Measurements from ENCODE around the gene MLLT6.

DNA sequence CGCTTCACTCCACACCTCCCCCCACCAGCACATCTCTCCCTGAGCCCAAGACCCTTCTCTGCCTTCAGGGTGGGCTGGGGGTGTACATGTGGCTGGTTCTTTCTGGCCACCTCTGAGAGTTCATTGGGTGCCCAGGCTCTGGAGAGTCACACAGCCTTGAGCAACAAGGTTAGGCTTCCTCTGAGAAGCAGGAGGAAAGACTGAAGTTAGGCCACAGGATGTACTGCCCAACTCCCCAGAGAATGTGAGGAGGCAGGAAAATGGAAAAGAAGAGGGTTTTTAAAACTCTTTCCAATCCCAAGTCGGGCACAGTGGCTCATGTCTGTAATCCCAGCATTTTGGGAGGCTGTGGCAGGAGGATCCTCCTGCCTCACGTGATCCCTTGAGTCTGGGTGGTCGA lies 35.7 kb downstream of the MLLT6 start:
- TF ChIP-seq CTCF (IDR thresholded peaks at IDR 0.05; ENCODE audit: insufficient read depth, low read length, poor library complexity, severe bottlenecking), result no peak
- no peak for TF ChIP-seq EZH2phosphoT487 (conservative IDR thresholded peaks at IDR 0.05; ENCODE audit: low read length)

Measured in SU-DHL-6 (cell line).